ENCODE data around the gene DACH1. TPM values are rescaled to one million over a fixed set of nuclear protein-coding genes. Genes with fewer than 3 reads are reported as not detected.

Gene DACH1
- total and polyA plus RNA-seq, 2 of the 13 experiments (the other 11 are each of a cell fraction or from before 2014, with no cell fraction given), result not detected

DNA sequence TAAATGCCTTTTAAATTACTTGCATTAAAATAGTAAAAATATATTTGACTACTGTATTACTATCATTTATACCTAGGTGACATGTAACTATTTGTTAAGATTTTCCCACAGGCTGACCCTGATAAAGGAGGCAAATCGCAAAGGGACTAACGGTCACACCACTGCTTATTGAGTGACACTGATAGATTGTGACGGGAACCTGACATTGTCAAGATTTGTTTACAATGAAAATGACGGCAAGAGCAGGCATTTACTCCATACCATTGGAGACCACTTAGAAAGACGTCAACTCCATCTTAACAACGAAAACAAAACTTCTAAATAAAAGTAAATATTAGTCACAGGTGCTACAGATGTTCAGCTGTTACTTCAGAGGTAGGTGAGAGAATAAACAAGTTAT lies 289.0 kb downstream of the DACH1 start:
- 3% methylated on average over 6 of the region's 6 CpGs for WGBS (ENCODE audit: low lambda C conversion rate)

More for the DNA sequence above, 289.0 kb downstream of the DACH1 start:
- BruUV-seq (replicated peaks), result no TSS peak
- in situ Hi-C loops (cut with HindIII; ENCODE audit: extremely low pct_ligation_motif_present, low pct_unique_long_range_greater_than_20kb), result no loop called here
- Histone ChIP-seq H3K4me2 (ENCODE audit: low read depth, low read length) (no peak overlapping the region), H3K9me3 (ENCODE audit: low read length) (no peaks in the 10 kb centered on the region), H2AFZ (ENCODE audit: low read length) (no peak overlapping the region), H3K27me3 (ENCODE audit: control insufficient read depth in 1 of 2, insufficient read depth in 2 of 2, low read length in 2 of 2) (no peaks in the 10 kb centered on the region), H3K9ac (ENCODE audit: insufficient read depth, low read depth, low read length) (no peak overlapping the region), H3K79me2 (ENCODE audit: insufficient read depth, low read length) (no peaks in the 10 kb centered on the region), H3K4me3 (replicated peaks in 1 of 3; ENCODE audit: insufficient read depth in 1 of 3, low read depth in 2 of 3, low read length in 3 of 3) (no peak overlapping the region), H3K4me1 (ENCODE audit: insufficient read depth, low read length) (no peaks in the 10 kb centered on the region), H3K27ac (ENCODE audit: extremely low read length, insufficient read depth, low read length) (no peak overlapping the region), H3K36me3 (replicated peaks in 1 of 2; ENCODE audit: control insufficient read depth in 1 of 2, insufficient read depth in 2 of 2, low read length in 2 of 2) (no peaks in the 10 kb centered on the region), H4K20me1 (ENCODE audit: insufficient read depth, low read length) (no peaks in the 10 kb centered on the region)
- POLR2A ChIA-PET, result no interaction called here
- TF ChIP-seq ZNF746 (CRISPR knock-in tag; IDR thresholded peaks at IDR 0.05) (no peak), ZSCAN12 (CRISPR knock-in tag; IDR thresholded peaks at IDR 0.05) (no peak), ARHGAP35 (CRISPR knock-in tag; IDR thresholded peaks at IDR 0.05; ENCODE audit: borderline replicate concordance) (no peak), DDIT3 (CRISPR knock-in tag; IDR thresholded peaks at IDR 0.05) (no peak), REPIN1 (CRISPR knock-in tag; IDR thresholded peaks at IDR 0.05; ENCODE audit: borderline replicate concordance, low read depth) (no peak), ZFX (CRISPR knock-in tag; IDR thresholded peaks at IDR 0.05; ENCODE audit: low read depth) (no peak), ZNF101 (CRISPR knock-in tag; IDR thresholded peaks at IDR 0.05; ENCODE audit: borderline replicate concordance, low read depth) (no peak), SALL2 (CRISPR knock-in tag; IDR thresholded peaks at IDR 0.05) (no peak), TAF15 (IDR thresholded peaks at IDR 0.05; ENCODE audit: low read depth, low read length, poor library complexity, severe bottlenecking) (no peak), ZNF550 (CRISPR knock-in tag; IDR thresholded peaks at IDR 0.05; ENCODE audit: borderline replicate concordance) (no peak), ZNF30 (CRISPR knock-in tag; IDR thresholded peaks at IDR 0.05) (no peak), SNAI1 (CRISPR knock-in tag; IDR thresholded peaks at IDR 0.05; ENCODE audit: borderline replicate concordance) (no peak), KLF15 (CRISPR knock-in tag; IDR thresholded peaks at IDR 0.05; ENCODE audit: borderline replicate concordance) (no peak)
- TF ChIP-seq, protein P1, sequence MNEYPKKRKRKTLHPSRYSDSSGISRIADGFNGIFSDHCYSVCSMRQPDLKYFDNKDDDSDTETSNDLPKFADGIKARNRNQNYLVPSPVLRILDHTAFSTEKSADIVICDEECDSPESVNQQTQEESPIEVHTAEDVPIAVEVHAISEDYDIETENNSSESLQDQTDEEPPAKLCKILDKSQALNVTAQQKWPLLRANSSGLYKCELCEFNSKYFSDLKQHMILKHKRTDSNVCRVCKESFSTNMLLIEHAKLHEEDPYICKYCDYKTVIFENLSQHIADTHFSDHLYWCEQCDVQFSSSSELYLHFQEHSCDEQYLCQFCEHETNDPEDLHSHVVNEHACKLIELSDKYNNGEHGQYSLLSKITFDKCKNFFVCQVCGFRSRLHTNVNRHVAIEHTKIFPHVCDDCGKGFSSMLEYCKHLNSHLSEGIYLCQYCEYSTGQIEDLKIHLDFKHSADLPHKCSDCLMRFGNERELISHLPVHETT (CRISPR knock-in tag; conservative IDR thresholded peaks at IDR 0.05), result no peak
- TF ChIP-seq, protein P2, sequence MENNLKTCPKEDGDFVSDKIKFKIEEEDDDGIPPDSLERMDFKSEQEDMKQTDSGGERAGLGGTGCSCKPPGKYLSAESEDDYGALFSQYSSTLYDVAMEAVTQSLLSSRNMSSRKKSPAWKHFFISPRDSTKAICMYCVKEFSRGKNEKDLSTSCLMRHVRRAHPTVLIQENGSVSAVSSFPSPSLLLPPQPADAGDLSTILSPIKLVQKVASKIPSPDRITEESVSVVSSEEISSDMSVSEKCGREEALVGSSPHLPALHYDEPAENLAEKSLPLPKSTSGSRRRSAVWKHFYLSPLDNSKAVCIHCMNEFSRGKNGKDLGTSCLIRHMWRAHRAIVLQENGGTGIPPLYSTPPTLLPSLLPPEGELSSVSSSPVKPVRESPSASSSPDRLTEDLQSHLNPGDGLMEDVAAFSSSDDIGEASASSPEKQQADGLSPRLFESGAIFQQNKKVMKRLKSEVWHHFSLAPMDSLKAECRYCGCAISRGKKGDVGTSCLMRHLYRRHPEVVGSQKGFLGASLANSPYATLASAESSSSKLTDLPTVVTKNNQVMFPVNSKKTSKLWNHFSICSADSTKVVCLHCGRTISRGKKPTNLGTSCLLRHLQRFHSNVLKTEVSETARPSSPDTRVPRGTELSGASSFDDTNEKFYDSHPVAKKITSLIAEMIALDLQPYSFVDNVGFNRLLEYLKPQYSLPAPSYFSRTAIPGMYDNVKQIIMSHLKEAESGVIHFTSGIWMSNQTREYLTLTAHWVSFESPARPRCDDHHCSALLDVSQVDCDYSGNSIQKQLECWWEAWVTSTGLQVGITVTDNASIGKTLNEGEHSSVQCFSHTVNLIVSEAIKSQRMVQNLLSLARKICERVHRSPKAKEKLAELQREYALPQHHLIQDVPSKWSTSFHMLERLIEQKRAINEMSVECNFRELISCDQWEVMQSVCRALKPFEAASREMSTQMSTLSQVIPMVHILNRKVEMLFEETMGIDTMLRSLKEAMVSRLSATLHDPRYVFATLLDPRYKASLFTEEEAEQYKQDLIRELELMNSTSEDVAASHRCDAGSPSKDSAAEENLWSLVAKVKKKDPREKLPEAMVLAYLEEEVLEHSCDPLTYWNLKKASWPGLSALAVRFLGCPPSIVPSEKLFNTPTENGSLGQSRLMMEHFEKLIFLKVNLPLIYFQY (CRISPR knock-in tag; IDR thresholded peaks at IDR 0.05; ENCODE audit: borderline replicate concordance), result no peak
- ATAC-seq (no peak), FAIRE-seq (no peak), DNase-seq (ENCODE audit: low spot score) (no peak)
- CTCF ChIA-PET (ENCODE audit: low intra/inter-chr PET ratio, low total read pairs), result no interaction called here
- intact Hi-C loops (cut with micrococcal nuclease; ENCODE audit: unreplicated experiment), result no loop called here

Measured in HepG2 (cell line).